ENCODE results near the gene ZIC5.

DNA sequence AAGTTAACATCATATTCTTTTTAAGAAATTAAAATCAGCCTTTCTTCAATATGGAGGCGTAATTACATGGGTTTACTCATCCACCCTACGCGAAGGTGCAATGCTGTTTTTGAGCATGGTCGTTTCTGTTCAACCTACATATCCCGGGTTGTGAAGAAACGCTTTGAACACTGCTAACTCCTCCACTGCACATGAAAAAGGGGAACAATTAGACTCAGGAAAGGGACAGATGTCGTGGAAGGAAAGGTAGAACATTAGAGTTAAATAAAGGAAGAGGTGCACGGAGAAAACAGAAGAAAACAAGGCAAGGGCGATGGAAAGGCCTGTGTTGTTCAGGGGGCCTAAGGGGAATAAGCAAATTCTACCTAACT lies 4.1 kb downstream of the ZIC5 start:
- TF ChIP-seq, protein P1, sequence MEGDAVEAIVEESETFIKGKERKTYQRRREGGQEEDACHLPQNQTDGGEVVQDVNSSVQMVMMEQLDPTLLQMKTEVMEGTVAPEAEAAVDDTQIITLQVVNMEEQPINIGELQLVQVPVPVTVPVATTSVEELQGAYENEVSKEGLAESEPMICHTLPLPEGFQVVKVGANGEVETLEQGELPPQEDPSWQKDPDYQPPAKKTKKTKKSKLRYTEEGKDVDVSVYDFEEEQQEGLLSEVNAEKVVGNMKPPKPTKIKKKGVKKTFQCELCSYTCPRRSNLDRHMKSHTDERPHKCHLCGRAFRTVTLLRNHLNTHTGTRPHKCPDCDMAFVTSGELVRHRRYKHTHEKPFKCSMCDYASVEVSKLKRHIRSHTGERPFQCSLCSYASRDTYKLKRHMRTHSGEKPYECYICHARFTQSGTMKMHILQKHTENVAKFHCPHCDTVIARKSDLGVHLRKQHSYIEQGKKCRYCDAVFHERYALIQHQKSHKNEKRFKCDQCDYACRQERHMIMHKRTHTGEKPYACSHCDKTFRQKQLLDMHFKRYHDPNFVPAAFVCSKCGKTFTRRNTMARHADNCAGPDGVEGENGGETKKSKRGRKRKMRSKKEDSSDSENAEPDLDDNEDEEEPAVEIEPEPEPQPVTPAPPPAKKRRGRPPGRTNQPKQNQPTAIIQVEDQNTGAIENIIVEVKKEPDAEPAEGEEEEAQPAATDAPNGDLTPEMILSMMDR (conservative IDR thresholded peaks at IDR 0.05; ENCODE audit: low read length): no peak
- TF ChIP-seq EZH2phosphoT487 (IDR thresholded peaks at IDR 0.05; ENCODE audit: borderline replicate concordance): no peak

Measured in Loucy (cell line).